GM19324 (cell line): Measurements from ENCODE around the gene MAP3K8.
"Not testable (repeated sequence)": the region's sequence is repeated elsewhere in the genome, so short reads cannot be mapped to it uniquely, and the experiment has no call there.

Experiments
- ATAC-seq: cut with Tn5 transposase; IDR thresholded peaks from one replicate; pipeline ENCODE4 v1.9.1; 2021; ENCODE audit warnings: mild to moderate bottlenecking, moderate library complexity; ENCODE audit not compliant: unreplicated experiment, low FRiP score

MAP3K8 gene

DNA sequence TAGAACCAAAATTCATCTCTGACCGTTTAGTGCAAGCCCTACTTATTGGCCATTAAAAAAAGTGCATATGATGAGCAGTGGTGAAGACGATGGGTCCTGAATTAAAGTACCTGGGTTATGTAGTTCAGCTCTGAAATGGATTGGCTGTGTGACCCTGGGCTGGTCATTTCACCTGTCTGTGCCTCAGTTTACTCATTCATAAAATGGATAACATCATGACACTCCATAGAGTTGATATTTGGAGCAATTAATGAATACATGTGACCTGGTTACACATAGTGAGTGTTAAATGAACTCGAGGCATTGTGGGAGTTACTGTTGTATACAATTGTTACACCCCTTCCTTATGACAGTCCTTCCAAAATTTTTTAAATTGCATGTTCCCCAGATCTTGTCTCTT, 9.1 kb downstream of the MAP3K8 start:
- no peak for ATAC-seq

DNA sequence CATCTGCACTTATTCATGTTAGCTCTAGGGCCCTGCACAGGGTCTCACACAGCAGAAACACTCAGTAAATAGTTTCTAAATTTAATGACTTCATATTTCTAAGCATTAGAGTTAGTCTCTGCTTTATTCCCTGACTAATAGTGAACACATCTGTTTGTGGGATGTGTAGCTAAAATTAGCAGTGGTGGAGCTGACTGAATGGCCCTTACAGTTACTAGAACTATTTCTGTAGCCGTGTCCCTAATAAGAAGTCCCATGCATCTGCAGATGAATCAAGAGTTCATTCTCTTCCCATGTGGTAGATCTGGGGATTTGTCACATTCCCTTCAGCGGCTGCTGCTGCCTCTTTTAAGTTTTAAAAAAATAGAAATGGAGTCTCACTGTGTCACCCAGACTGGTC, 11.7 kb downstream of the MAP3K8 start:
- no peak for ATAC-seq

DNA sequence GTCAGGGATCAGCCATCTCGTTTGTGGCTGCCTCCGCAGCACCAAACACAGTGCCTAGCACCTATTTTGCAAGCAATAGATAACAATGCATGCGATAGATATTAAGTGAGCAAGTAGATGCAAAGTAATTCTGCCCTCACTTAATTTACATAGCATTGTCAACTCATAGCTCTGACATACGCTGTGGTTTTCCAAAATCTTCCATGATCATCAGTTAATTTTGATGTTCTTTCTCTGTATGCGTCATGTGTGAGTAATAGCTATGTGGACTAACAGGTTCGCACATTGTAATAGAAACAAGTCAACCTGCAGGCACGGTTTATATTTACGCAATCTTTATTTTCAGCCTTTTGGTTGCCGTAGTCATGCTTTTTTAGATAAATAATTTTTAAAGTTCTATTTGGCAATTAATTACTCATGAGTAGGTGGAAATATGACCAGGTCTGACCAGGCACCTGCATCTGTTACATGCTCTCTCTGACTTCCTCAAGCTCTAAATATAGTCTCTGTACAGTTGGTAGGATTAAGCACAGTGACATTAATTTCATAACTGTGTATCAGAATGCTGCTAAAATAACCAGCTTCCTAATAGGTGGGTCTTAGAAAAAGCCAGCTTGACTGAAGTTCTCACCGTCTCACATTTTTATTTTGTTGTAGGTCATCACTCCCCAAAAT, 13.3 kb downstream of the MAP3K8 start:
- no peak for ATAC-seq

DNA sequence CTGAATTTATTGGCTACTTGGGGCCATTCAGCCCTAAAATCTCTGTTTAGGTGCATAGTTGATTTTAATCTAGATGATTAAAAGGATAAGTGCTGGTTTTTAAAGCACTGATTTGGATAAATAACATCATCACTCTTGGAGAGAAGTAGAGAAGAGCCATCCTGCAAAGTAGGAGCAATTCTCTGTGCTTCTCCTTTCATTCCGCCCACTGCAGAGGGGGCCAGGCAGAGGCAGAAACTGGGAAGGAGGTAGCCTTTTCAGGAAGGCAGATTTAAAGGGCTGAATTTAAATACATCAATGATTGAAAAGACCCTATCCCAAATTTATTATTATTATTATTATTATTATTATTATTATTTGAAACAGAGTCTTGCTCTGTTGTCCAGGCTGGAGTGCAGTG, 14.1 kb downstream of the MAP3K8 start:
- no peak for ATAC-seq

DNA sequence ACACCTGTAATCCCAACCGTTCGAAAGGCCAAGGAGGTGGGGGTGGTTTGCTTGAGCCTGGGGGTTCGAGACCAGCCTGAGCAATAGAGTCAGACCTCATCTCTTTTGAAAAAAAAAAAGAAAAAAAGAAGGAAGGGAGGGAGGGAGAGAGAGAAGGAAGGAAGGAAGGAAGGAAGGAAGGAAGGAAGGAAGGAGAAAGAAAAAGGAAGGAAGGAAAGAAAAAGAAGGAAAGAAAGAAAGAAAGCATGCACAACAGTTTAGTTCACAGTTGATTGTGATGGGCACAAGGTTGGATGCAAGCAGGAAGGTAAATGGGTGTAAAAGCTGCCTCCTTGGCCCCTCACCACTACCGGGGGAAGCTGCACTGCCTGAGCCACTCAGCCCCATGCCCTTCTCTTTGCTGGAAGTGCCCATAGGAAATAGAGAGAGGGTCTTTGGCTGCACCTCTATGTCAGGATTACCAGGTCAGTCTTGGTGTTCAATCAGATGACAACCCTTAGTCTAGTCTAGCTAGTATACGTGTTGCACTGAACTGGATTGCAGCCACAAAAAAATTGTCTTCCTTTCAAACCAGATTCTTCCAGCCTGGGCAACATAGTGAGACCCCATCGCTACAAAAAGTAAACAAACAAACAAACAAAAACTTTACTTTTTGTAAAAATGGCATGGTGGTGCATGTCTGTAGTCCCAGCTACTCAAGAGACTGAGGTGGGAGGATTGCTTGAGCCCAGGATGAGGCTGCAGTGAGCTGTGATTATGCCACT, 20.0 kb downstream of the MAP3K8 start:
- ATAC-seq, result no peak

DNA sequence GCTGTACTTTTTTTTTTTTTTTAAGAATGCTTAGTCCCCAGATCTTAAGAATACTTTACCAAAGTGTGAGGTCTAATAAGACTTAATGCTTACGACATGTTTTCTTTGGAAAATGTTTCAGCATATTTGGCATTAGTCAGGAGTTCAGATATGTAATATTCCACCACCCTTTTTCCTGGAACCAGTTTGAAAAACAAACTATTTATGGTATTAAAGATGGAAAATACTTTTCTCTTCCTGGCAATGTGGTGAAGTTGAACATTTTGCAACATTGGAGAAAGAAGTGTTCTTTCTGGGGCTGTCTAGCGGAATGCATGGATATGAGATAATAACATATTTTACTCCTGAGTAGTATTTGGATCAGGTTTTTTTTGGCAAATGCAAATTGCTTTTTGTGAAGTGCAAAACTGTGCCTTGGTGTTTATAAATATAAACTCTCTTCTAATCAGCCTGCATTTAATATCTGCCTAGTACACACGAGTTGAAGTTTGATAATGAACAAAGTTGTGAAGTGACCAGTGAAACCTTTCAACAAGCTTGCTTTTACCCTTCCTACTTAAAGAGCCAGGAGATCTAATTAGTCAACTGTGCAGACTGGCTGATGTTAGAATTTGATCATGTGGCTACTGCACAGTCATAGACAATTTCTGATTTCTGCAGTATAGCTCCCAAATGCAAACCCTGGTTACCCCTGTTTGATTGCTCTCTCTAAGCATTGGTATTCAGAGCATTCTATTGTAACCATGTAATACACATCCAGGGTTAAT, 20.9 kb downstream of the MAP3K8 start:
- ATAC-seq, result peak; percentile 24

DNA sequence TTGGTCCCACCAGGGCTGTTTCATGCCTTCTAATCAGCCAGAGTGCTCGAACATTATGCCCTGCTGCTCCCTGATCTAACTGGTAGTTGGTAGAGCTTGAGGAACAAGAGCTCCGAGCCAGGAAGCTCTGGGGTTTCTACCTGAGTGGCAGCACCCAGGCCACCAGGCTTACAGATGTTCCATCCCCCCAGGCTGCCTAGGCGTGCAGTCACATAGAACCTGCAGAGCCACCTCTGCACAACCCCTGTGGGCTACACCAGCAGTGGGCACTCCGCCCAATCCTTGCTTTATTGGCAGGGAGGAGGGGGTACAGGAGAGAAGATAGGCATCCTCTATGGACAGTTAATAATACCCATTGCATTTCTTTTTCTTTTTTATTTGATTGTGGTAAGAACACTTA, 21.8 kb downstream of the MAP3K8 start:
- ATAC-seq, result peak; percentile 63

DNA sequence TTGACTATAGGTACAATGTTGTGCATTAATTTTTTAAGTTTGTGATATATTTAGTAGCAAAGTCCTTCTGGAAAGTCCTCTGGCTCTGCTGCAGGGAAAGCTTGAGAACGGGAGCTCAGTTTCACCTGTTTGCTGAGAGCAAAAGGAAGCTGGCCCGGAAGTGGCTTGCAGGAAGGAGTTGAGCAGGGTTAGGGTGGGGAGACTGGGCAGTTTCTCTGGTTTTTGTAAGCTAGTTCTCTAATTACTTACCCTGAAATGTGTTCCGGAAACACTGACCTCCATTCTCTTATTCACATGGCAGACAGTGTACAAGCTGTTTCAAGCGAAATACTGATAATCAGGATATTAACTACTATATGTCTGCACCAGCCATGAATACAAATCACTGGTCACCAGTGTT, 22.3 kb downstream of the MAP3K8 start:
- peak; percentile 54 for ATAC-seq

DNA sequence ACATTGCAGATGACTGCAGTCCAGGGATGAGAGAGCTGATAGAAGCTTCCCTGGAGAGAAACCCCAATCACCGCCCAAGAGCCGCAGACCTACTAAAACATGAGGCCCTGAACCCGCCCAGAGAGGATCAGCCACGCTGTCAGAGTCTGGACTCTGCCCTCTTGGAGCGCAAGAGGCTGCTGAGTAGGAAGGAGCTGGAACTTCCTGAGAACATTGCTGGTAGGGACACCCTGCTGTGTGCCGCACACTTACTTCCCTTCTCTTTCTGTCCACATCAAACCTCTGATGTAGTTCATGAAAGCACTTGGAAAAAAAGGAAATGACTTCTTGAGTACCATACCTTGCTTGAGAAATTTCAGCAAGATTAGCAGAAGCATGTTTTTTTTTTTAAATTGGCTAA, 25.3 kb downstream of the MAP3K8 start:
- ATAC-seq, result no peak

DNA sequence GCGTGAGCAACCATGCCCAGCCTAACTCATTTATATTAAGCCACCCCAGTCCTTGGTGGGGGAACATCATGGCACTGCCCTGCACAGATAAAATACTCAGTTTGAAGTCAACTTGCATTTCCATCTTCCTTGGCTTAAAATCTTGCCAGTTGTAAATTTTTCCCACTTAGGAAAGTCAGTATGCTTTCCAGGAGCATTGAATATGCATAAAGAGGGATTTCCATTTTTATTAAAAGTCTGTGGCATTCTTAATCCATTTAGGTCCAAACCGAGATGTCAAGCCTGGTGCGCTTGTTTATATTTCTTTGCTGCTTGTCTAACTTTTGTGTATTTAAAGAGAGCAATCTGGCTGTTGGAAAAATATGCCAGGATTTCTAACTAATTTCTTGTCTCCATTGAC, 26.1 kb downstream of the MAP3K8 start:
- ATAC-seq, result no peak

DNA sequence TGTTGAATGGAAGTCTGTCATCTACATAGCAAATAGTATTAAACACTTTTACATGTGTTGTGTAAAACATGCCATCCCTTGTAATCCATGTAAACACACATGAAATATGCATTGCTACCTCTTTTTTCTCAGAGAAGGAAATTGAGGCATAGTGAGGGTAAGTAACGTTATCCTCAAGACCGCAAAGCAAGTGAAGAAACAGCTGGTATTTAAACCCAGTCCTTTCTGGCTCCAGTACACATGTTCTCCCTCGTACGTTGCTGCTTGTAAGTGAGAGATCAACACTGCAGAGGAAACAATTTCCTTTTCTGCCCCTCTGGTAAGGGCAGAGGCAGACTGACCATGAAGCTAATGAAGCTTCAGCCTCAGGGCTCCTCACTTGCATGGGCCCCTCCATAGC, 28.5 kb downstream of the MAP3K8 start:
- ATAC-seq, result no peak

DNA sequence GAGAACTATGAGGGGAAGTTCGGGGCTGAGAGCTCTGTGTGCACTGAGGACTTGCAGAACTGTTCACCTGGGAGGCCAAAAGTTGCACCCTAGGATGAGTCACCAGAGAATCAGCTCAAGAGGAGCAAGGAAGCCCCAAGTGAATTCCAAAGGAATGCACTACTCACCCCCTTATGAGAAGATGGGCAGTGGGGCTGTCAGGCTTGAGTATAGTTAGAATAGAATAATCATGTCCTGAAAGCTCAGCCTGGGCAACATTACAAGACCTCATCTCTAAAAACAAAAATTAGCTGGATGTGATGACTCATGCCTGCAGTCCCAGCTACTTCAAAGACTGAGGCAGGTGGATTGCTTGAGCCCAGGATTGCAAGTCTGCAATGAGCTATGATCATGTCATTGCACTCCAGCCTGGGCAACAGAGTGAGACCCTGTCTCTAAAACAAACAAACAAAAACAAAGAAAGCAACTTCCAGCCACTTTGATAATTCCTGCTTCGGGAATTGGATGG, 30.0 kb downstream of the MAP3K8 start:
- no peak for ATAC-seq

DNA sequence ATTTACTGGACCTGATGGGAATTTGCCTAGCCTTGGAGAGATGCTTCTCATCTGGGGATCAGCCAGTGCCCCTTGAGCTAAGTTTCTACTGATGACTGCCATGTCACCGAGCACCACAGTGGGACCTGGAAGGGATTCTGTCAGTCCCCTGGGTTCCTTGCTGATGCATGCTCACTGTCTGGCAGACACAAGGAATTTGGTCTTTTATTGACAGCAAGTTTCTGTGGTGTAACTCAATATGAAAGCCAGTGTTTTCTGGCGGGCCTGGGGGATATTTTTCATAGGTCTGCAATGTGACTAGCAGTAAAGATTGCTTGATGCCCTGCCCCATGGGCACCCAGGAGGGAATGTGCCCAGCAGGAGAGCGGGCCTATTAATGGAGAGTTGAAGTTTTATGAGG, 30.7 kb downstream of the MAP3K8 start:
- ATAC-seq, result no peak

DNA sequence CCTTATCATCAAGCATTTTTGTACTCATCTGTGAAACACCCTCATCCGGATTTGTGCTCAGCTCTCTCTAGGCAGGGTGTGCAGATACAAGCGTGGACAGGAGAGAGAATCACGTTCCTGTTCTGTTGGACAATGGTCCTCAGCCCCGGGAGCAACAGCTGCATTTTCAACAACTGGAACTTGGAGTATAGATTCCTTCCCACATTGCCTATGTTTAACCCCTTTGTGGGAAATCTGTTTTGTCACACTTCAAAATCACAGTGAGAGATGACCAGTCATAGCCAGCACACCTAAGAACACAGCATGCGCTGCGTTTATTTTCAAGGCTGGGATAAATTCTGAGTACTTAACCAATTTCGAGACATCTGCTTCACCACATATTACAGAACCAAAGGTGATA, 32.5 kb downstream of the MAP3K8 start:
- no peak for ATAC-seq

DNA sequence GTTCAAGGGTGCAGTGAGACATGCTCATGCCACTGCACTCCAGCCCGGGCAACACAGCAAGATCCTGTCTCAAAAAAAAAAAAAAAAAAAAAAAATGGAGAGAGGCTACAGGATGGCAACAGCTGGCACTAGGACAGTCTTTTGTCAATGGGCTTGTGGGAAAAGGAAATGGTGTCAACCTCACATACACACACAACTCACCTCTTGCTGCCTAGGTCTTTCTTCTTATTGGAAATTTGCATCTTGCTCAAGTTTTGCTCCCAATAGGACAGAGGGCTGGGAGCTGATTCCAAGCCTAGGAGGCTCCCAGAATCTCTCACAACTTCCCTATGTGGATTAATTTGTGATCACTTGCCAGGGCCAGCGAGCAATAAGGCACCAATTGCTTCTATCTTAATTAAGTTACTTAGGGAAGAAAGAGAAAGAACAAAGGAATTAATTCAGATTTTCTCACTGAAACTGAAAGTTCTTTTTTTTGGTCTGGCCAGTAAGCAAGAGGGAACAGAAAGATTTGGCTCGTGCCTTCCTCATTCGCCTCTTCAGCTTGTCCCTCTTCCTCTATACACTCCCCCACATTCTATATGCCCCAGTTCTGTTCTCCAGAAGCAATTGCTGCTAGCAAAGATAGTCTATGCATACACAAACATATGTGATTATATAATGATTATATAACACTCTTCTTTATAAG, 33.8 kb downstream of the MAP3K8 start:
- ATAC-seq, result peak; percentile 69

DNA sequence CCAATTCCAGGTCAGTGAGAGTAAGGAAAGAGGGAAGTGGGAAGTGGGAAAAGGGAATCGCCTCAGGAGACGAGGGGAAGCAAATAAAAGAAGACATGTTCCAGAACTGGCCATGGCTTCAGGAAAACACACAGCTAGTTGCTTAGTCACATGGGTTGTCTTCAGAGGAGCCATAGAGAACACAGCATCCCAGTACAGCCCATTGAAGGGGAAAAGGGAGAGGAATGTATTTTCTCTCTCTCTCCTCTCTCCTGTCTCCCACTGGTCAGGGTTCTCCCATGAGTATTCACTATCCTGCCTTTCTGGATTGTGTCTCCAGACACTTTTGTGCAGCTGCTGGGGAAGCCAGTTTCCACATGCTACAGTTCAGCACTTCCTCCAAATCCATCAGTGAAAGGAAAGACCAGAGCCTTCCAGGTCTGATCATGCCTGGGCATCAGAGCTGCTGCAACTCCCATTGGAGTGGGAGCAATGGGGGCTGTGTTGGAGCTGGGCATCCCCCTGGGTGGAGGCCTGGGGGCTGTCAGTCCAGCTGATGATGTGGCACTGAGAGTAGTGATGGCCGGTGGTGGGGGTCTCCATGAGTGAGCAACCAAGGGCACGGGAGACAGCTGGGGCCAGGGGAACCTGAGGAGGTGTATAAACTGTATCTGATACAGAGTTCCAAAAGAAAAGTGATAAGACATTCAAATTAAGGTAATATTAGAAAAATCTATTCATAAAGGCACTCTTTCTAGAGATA, 38.6 kb downstream of the MAP3K8 start:
- no peak for ATAC-seq

DNA sequence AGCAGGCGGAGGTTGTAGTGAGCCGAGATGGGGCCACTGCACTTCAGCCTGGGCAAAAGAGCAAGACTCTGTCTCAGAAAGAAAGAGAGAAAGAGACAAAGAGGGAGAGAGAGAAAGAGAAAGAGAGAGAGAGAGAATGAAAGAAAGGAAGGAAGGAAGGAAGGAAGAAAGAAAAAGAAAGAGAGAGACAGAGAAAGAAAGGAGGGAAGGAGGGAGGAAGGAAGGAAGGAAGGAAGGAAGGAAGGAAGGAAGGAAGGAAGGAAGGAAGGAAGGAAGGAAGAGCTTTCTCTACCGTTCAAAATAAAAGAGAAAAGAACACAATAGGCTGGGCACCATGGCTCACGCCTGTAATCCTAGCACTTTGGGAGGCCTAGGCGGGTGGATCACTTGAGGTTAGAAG, 41.5 kb downstream of the MAP3K8 start:
- not testable (repeated sequence) for ATAC-seq

DNA sequence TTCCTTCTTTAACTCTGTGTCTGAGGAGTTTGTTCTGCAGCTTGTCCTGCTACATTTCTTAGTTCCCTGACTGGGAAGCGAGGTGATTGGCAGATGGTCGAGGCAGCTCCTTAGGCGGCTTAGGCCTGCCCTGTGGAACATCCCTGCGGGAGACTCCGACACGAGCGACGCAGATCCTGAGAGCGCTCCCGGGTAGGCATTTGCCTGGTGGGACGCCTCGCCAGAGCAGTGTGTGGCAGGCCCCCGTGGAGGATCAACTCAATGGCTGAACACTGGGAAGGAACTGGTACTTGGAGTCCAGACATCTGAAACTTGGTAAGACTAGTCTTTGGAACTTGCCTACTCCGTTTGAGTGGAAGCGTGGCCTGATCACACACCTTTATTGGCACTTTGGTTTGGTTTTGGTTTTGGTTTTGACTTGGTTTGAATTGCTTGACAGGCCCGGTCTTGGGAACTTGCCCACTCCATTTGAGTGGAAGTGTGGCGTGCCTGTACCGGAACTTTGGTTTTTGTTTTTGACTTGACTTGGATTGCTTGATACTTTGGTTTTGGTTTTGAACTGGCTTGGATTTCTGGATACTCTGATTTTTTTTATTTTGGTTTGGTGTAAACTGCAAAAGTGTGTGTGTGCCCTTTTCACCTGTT, 42.6 kb downstream of the MAP3K8 start:
- no peak for ATAC-seq

DNA sequence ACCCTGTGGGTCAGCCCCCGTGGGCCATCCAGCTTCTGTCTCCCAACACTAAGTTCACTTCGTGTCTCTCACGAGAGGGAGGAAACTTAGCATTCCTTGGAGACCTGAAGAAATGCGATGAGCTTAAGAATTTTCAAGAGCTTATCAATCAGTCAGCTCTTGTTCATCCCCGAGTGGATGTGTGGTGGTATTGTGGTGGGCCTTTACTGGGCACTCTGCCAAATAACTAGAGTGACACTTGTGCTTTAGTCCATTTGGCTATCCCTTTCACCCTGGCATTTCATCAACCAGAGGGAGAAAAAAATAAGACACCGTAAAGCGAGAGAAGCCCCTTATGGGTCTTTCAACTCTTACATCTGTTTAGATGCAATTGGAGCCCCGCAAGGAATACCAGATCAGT, 45.5 kb downstream of the MAP3K8 start:
- not testable (repeated sequence) for ATAC-seq

DNA sequence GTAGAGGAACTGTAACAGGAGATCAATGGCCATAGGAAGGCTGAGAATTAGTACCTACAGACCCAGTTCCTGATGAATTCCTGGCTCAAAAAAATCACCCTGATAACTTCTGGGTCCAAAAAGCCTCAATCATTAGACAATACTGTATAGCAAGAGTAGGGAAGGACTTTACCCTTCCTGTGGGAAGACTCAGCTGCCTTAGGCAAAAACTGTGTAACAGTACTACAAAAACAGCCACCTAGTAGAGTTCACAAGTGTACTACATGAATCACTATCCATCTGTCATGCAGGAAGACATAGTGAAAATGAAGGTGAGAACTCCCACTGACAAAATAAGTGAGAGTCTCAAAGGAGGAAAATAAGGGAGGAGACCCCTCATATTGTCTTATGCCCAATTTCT, 47.6 kb downstream of the MAP3K8 start:
- ATAC-seq, result no peak
